Ovary (tissue), 3 donors: ENCODE measurements around the gene ELL2.

Experiments used
- CTCF ChIP-seq, 3 donors: fragments of 450-650 bp in 2 of 3; fragments of 200-600 bp in 1 of 3; IDR thresholded peaks; one replicate each; pipeline versions ENCODE4 v1.5.1 to v1.8.0; 2016 to 2022; ENCODE audit warnings: antibody characterized with exemption in 3 of 3, mild to moderate bottlenecking in 1 of 3
- EP300 ChIP-seq: sonication (generic); formaldehyde crosslinking; IDR thresholded peaks from one replicate; pipeline ENCODE4 v1.6.1; 2017; ENCODE audit warnings: antibody characterized with exemption
- POLR2A ChIP-seq: fragments of 450-650 bp; IDR thresholded peaks from one replicate; pipeline ENCODE4 v1.6.1; 2017; ENCODE audit warnings: antibody characterized with exemption, mild to moderate bottlenecking, moderate library complexity
- donor health status: DM: no; HTN: no; CAD: no.

GRCh38 chr5:95880081-95880926 is 81.3 kb downstream of the ELL2 start:
- TF ChIP-seq CTCF (IDR thresholded peaks at IDR 0.05) (no peak), POLR2A (no peak), EP300 (no peak)
